Measurements from ENCODE around the gene WDPCP. TPM values are rescaled to one million over a fixed set of nuclear protein-coding genes. Genes with fewer than 3 reads are reported as not detected.

Gene WDPCP
- total RNA-seq, 1 donor from 2014 or later, result 14.1 TPM

DNA sequence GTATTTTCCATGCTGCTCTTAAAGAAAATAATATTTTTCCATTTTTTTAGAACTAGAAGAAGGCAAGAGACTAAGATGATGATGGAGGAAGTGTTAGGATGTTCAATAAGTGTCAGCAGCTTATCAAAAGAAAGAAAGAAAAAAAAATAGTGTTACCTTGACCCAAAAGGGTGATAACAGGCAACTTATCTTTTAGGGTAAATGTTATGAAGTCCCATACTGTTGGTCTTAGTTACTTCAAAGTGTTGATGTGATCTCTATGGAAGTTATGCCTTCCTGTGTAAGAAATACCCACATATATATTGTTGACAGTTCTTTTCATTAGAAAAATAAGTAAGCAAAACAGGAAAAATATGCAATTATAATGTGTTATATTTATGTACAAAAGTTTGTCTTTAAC is 394.1 kb downstream of the WDPCP start:
- no peak overlapping the region for H3K27ac Mint-ChIP-seq
- H3K9me3 Mint-ChIP-seq (ENCODE audit: low read depth), result no peaks in the 10 kb centered on the region
- TF ChIP-seq, protein P1, sequence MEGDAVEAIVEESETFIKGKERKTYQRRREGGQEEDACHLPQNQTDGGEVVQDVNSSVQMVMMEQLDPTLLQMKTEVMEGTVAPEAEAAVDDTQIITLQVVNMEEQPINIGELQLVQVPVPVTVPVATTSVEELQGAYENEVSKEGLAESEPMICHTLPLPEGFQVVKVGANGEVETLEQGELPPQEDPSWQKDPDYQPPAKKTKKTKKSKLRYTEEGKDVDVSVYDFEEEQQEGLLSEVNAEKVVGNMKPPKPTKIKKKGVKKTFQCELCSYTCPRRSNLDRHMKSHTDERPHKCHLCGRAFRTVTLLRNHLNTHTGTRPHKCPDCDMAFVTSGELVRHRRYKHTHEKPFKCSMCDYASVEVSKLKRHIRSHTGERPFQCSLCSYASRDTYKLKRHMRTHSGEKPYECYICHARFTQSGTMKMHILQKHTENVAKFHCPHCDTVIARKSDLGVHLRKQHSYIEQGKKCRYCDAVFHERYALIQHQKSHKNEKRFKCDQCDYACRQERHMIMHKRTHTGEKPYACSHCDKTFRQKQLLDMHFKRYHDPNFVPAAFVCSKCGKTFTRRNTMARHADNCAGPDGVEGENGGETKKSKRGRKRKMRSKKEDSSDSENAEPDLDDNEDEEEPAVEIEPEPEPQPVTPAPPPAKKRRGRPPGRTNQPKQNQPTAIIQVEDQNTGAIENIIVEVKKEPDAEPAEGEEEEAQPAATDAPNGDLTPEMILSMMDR (IDR thresholded peaks at IDR 0.05; ENCODE audit: unreplicated experiment), result no peak
- H3K4me1 Mint-ChIP-seq (ENCODE audit: low read depth), result peaks cover 6% of the 10 kb centered on the region
- DNase-seq (ENCODE audit: low spot score, unreplicated experiment), result no peak
- no peaks in the 10 kb centered on the region for H3K36me3 Mint-ChIP-seq (ENCODE audit: insufficient read depth)
- H3K4me3 Mint-ChIP-seq (ENCODE audit: low read depth), result no peak overlapping the region
- H3K27me3 Mint-ChIP-seq, result no peaks in the 10 kb centered on the region

DNA sequence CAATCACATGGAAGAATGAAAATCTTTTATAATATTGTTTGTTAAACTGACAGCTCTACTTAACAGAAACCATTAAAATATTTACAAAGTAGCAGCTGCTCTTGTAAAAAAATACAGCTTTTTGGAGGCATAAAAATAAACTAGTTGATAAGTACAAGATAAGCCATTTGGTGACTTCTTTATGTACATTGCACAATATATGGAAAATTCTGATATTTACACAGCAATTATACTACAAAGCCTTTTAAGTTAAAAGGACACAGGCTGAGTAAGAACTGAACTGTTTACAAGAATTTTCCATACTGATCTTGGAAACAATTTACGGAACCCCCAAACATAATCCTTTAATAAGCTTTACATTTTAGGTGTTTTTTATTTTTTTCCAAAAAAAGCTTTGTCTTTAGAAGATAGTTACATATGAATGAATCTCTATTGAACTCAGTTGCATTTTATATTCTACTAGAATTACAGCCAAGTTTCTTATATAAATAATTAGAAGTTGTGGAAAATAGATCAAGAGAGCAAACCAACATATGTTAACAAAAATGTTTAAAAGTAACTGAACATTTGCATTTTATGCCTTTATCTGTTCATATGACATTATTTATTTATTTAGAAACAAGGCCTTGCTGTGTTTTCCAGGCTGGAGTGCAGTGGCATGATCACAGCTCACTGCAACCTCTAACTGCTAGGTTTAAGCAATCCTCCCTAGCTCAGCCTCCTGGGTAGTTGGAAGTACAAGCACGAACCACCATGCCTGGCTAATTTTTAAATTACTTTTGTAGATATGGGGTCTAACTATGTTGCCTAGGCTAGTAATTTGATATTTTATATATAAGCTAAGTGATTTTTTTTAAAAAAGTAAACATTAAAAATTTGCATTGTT is 395.1 kb downstream of the WDPCP start:
- Mint-ChIP-seq H3K4me3 (ENCODE audit: low read depth) (no peak overlapping the region), H3K27ac (no peak overlapping the region), H3K36me3 (ENCODE audit: insufficient read depth) (peaks cover 3% of the 10 kb centered on the region), H3K9me3 (ENCODE audit: low read depth) (peaks cover 10% of the 10 kb centered on the region), H3K4me1 (ENCODE audit: low read depth) (peaks cover 6% of the 10 kb centered on the region), H3K27me3 (no peaks in the 10 kb centered on the region)
- no peak for DNase-seq (ENCODE audit: low spot score, unreplicated experiment)
- TF ChIP-seq, protein P1 (IDR thresholded peaks at IDR 0.05; ENCODE audit: unreplicated experiment), result no peak

DNA sequence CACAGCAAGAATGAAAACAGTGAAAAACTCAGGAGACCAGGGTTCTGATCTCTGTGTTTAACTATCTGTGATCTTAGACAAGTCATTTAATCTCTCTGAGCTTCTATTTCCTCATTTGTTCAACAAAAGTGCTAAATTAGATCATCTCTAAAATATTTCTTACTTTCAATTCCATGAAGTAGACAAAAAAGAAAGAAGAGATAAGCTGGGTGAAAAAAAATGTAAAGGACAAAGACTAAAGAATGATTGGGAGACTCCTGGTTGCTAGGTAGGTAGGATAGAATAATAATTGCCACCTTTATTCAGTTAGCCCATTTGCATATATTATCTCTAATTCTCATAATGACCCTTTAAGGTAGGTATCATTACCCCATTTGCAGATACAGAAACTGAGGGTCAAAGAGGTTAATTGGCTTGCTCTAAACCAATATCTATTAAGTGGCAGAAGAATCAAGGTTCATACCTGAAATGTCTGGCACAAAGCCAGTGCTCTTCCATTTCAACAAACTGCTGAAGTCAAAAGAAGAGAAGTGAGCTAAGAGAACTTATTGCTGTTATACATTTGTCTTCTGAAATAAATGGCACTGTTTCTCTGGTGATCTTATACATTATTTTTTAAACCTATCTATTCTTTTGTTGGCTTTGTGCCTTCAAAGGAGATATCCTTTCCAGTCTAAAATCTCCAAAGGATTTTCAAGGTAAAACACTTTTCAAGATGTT is 395.9 kb downstream of the WDPCP start:
- no peak overlapping the region for H3K27ac Mint-ChIP-seq

DNA sequence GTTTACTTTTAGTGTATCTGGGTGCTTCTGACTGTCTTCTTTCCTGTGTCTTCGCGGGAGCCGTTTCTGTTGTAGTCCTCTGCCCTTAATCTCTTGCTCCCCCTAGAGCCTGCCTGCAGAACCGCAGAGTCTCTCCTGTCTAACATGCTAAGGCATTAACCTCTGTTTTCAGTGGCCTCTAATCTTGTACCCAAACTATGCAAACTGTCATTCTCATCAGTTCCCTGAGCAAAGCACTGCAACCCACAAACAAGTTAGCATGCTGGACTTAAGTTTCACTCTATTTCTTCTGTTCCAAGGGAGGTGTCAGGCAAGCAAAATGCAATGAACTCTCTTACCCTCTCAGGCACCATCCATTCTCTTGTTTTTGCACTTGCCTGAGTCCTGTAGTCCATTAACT is 399.3 kb downstream of the WDPCP start:
- DNase-seq (ENCODE audit: low spot score, unreplicated experiment), result no peak
- Mint-ChIP-seq H3K27me3 (no peaks in the 10 kb centered on the region), H3K36me3 (ENCODE audit: insufficient read depth) (peaks cover 3% of the 10 kb centered on the region)

More for the DNA sequence above, 395.9 kb downstream of the WDPCP start:
- no peak for DNase-seq (ENCODE audit: low spot score, unreplicated experiment)
- Mint-ChIP-seq H3K9me3 (ENCODE audit: low read depth) (peaks cover 17% of the 10 kb centered on the region), H3K4me3 (ENCODE audit: low read depth) (no peak overlapping the region), H3K36me3 (ENCODE audit: insufficient read depth) (peaks cover 3% of the 10 kb centered on the region), H3K27me3 (no peaks in the 10 kb centered on the region), H3K4me1 (ENCODE audit: low read depth) (peaks cover 6% of the 10 kb centered on the region)
- TF ChIP-seq, protein P1 (IDR thresholded peaks at IDR 0.05; ENCODE audit: unreplicated experiment), result no peak

DNA sequence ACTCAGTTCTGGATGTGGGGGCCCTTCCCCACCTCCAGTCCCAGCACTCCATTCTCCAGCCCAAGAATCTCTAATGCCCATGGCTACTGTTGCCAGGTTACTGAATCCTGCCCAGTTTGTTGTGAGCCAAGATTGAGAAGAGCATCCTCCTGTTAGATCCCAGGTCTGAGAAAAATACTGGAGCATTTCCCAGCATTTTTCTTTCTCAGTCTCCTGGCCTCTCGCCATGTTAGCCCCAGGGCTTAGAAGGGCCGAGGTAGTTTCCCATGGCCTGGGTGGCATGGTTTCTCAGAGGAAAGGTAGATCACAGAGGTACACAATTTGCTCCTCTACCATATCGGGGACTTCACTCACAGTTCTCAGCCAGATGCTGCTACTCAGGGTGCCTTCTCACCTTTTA is 401.9 kb downstream of the WDPCP start:
- no peak for DNase-seq (ENCODE audit: low spot score, unreplicated experiment)
- Mint-ChIP-seq H3K4me1 (ENCODE audit: low read depth) (no peaks in the 10 kb centered on the region), H3K27me3 (no peaks in the 10 kb centered on the region), H3K27ac (no peak overlapping the region), H3K9me3 (ENCODE audit: low read depth) (peaks cover 19% of the 10 kb centered on the region), H3K4me3 (ENCODE audit: low read depth) (no peak overlapping the region), H3K36me3 (ENCODE audit: insufficient read depth) (peaks cover 3% of the 10 kb centered on the region)
- TF ChIP-seq, protein P1 (IDR thresholded peaks at IDR 0.05; ENCODE audit: unreplicated experiment), result no peak

More for the DNA sequence above, 399.3 kb downstream of the WDPCP start:
- Mint-ChIP-seq H3K4me3 (ENCODE audit: low read depth) (no peak overlapping the region), H3K4me1 (ENCODE audit: low read depth) (peaks cover 4% of the 10 kb centered on the region), H3K9me3 (ENCODE audit: low read depth) (peaks cover 18% of the 10 kb centered on the region), H3K27ac (peak overlapping the region; percentile 39)
- TF ChIP-seq, protein P1 (IDR thresholded peaks at IDR 0.05; ENCODE audit: unreplicated experiment), result peak; percentile 55
